ENCODE data around the gene SLC39A3.

SLC39A3 gene

DNA sequence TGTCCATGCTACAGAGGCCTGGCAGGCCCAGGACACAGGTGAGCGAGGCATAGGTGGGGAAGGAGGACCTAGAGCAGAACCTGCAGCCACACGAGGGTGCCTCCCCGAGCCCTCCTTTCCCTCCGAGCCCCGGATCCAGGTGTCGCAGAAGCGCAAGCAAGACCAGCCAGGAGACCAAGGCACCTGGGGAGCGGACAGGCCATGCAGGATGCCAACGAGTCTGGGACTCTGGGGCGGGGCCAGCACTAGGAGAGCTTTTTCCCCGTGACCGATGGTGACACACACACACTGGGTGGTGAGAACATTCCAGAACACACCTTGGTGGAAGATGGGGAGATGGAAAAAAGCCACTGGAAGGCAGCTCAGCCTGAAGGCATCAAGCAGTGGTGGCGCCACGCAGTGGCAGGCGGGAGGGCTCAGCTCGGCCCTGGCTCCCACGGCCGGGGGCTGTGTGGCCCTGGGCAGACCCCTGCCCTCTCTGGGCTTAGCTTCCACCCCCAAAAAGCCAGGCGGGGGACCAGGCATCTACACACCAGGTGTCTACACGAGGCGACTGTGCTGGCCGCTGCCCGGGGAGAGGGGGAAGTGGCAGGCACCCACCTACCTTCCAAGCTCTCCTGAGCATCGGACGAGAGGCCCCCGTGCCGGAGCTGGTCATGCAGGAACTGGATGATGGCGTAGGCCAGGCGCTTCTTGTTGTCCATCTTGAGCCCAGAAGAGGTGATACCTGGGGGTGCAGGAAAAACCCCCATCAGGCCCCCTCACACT lies 28.7 kb upstream of the SLC39A3 start:
- DNase-seq (ENCODE audit: low read depth in 1 of 2, low spot score in 1 of 2), result no peak

DNA sequence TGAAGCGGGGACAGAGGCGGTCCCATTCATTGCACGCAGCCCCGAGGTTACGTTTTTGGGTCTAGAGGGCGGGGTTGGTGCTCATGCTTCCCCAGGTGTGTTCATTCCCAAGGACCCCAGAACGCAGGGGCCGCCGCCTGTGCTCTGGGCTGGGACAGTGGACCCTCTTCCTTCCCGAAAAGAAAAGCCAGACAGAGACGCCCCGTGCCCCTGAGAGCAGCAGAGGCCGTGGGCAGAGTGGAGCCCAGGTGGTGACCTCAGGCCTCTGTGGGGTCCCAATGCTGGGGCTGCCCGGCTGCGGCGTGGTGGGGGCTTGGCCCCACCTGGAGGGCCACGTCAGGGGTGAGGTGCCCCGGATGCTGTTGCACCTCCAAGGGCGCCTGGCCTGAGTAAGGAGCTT lies 27.9 kb upstream of the SLC39A3 start:
- DNase-seq (ENCODE audit: low read depth in 1 of 2, low spot score in 1 of 2), result no peak

DNA sequence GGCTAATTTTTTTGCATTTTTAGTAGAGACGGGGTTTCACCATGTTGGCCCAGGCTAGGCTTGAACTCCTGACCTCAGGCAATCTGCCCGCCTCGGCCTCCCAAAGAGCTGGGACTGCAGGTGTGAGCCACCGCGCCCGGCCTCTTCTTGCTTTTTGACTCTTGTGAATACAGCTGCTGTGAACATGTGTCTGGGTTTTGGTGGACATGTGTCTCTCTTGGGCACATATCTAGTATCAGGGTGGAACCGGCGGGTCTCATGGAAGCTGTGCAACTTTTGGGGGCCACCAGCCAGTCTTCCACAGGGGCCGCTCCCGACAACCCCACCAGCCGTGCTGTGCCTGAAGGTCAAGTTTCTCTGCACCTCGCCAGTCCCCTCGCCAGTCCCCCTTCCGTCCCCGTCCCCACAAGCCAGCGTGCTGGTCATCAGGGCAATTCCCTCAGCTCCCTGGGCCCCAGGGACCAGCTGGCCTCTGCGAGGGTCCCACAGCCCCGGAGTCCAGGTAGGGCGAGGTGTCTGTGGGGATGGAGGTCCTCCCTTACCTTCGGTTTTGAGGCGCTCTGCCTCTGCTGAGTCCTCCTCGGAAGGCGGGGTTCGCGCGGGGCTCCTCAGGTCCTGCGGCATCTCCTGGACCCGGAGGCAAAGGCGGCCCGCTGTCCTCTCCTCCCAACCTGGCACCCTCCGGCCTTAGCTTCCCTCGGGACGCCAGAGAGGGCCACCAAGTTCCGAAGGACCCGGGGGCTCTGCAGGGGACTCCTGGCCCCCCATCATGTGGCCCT lies 27.0 kb upstream of the SLC39A3 start:
- no peak for DNase-seq (ENCODE audit: low read depth in 1 of 2, low spot score in 1 of 2)

DNA sequence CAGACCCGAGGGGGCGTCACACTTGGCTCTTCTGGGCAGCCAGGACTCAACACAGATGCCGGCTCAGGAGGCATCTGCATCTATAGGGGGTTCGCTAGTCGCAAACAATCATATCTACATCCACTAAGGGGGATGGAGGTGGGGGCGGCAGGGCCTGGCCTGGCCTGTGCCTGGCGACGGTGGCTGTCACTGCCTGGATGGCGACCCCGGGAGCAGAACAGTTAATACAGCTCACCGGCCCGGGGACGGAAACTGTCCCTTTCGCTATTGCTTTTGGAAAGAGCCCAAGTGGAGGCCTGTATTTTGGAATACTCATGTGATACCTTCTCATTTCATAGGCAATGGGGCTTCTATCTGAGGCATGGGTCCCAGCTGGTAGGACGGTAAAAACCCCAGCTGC lies 25.6 kb upstream of the SLC39A3 start:
- DNase-seq (ENCODE audit: low read depth in 1 of 2, low spot score in 1 of 2), result no peak

DNA sequence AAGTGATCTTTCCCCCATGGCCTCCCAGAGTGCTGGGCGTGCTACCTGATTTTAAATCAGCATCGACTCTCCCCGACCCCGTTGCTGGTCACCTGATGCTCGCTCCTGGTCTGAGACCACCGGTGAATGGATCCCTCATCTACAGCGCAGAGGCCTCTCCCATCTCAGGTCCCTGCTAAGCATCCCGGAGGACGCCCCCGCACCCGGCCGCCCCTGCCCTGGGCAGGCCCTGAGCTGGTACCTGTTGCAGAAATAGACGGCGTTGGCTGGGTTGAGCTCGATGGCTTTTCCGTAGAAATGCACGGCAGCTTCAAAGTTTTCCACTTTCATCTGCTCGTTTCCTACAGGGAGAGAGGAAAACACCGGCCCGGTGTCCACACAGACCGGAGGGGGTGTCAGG lies 25.1 kb upstream of the SLC39A3 start:
- no peak for DNase-seq (ENCODE audit: low read depth in 1 of 2, low spot score in 1 of 2)

DNA sequence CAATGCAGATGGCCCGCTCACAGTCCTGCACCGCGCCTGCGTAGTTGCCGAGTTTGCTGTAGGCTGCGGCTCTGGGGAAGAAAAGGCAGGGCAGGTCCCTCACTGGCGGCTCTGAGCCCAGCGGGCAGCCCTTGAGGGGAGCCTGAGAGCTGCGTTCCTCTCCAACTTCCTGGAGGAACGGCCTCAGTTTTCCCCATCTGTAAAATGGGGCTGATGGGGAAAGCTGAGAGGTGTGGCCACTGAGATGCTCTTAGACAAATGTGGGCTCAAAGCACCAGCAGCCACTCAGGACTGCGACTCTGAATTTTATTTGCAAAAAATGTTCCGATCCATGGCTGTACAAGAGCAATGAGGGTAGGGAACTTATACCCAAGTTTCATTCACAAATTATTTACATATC lies 23.9 kb upstream of the SLC39A3 start:
- DNase-seq (ENCODE audit: low read depth in 1 of 2, low spot score in 1 of 2), result no peak

DNA sequence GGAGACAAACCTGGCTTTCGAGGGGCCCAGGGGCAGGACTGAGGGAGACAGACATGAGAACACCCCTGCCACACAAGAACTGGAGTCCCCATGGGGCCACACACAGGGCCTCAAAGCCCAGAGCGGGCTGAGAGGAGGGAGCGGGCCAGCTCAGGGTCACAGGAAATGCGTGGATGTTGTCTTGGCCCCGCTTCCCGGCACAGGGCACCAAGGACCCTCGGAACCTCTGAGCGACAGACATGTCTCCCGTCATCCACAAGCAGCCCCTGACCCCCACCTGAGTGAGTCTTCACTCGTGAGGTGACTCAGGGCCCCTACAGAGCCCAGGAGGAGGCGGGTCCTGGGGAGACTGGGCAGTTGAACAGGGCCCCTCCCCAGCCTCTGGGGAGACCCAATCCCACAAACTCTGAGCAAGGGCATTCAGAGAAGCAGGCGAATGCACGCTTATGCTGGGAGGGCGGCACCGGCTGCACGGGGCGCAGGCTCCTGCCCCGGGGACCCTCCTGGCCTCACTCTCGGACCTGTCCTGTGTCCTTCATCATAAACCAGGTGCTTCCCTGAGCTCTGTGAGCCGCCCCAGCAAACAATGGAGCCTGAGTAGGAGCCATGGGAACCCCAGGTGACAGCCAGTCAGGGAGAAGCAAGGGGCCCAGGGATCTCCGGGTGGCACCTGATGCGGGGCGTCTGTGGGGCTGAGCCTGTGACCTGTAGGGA lies 23.1 kb upstream of the SLC39A3 start:
- DNase-seq (ENCODE audit: low read depth in 1 of 2, low spot score in 1 of 2), result no peak

DNA sequence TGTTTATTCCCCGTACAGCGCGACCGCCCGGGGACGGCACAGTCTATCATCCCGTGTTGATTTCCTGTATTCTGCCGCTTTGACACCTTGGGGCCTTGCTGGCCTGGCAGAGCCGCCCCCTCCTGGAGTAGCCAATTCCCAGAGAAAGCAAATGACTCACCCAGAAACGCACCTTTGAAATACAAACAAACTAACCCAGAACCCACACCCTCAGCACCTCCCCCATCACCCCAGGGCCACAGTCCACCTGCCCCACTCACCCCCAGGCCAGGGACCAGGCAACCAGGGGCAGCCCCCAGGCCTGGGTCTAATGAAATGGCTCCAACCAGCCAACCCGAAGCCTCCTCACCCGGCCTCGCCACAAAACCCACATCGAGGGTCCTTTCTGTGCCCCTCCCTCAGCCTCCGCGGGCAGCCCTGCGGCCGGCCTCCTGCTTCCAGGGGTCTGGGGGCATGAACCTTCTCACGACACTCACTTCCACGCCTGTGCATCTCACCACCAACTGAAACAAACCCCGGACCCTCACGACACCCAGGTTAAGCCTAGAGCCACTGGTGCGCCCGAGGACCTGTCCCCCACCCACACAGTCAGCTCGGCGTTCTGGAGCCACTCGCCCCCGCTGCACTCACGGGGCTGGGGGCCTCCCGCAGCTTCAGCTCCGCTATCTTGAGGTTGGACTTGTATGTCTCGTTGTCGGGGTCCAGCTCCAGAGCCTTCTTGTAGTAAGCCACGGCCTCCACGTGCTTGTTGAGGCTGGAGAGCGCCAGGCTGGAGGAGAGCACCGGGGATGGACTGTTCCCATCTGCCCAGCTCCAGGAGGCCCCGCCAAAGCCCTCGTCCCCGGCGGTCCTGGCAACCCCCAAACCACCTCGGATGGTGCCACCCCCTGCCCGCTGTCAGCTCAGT lies 22.3 kb upstream of the SLC39A3 start:
- DNase-seq (ENCODE audit: low read depth in 1 of 2, low spot score in 1 of 2), result no peak

DNA sequence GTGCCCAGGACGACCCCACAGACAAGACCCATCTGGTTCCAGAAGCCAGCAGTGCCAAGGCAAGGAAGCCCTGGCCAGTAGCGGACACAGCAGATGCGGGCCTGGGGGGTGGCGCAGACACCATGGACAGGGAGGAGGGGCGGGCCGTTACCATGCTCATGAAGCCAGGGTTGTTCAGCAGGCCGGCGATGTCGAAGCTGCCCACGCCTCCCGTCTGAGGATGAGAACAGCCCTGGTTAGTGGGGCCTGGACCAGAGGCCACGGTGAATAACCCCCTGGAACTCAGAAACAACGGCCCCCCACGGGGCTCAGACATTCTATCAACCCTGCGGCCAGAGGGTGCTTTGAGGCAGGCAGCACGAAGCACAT lies 21.5 kb upstream of the SLC39A3 start:
- no peak for DNase-seq (ENCODE audit: low read depth in 1 of 2, low spot score in 1 of 2)

DNA sequence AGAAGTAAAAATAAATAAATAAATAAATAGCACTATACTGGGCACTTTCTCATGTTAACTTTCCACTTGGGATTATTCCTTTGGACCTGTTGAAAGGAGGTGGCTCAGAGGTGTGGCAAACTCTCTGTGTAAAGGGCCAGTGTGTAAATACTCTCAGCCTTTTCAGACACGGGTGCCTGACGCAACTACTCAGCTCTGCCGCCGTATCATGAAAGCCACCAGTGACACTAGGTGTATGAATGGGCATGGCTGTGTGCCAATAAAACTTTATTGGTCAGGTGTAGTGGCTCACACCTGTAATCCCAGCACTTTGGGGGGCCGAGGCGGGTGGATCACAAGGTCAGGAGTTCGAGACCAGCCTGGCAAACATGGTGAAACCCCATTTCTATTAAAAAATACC lies 20.1 kb upstream of the SLC39A3 start:
- no peak for DNase-seq (ENCODE audit: low read depth in 1 of 2, low spot score in 1 of 2)

DNA sequence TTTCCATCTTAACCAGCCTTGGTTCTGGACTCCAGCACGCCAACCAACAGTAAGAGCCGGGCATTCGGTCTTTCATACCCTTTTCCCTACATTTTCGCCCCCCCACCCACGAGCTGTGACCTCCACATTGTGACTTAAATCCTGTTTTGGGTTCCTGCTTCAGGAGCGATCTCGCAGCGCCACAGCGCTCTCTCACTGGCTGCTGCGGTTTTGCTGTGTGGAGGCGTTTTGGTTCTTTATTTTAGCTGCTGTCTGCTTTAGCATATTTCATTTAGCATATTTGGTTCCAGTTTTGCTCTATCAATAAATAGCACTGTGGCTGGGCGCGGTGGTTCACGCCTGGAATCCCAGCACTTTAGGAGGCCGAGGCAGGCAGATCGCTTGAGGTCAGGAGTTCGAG lies 19.5 kb upstream of the SLC39A3 start:
- no peak for DNase-seq (ENCODE audit: low read depth in 1 of 2, low spot score in 1 of 2)

DNA sequence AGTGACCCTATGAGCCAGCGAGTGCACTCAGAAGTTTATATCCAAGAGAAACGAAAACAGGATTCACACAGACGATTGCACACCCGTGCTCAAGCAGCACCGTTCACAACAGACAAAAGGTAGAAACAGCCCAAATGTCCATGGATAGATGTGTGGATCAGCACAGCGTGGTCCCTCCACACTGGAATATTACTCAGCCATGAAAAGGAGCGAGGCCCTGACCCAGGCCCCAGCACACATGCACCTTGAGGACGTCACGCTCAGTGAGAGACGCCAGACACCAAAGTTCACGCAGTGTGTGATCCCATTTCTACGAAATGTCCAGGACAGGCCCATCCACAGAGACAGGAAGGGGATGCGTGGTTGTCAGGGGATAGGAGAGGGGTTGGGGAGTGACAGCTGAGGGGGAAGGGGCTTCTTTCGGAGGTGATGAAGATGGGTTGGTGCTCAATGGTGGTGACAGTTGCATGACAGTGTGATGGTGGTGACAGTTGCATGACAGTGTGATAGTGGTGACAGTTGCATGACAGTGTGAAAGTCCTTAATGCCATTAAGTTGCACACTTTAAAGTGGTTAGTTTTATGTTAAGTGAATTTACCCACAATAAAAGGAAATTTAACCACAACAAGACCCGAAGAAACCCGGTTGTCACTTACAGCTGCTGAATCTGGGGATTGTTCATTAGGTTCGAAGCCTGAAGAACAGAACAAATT lies 18.9 kb upstream of the SLC39A3 start:
- DNase-seq (ENCODE audit: low read depth in 1 of 2, low spot score in 1 of 2), result no peak

DNA sequence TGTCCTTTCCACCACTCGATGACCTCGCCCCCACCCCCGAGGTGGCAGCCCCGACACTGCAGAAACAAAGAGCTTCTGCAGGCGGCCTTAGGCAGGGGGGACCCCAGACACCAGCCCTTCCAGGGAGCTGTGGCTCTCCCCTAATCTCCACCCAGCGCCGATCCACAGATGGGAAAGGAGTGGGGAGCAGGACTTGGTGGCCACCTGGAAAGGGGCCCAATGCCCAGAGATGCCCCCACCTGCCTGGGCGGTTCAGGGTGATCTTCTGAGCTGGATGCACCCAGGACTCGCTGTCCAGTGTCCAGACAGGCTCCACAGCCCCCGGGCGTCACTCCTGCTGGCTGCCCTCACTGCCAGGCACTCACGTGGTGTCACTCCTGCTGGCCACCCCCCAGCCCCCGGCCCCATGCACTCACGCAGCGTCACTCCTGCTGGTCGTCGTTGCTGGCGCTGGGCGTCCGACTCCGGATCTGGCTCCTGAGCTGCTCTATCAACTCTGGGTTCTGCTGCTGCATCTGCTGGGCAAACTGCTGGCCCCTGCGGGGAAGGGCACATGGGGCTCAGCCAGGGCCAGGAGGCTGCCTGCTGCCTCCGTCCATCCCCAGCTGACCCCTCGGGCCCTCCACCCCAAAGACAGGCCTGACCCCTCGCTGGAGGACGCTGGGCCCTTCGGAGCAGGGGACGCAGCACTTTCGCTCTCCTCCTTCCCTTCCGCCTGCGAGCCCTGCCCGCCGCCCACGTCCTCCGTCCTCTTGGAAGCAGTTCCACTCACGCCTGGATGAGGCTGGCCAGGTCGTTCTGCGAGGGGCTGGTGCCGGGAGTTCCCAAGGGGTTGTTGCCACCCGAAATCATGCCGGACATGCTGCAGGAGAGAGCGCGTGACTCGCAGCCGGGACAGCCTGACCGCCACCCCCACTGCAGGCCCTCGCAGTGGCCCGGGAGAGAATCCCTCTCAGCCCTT lies 17.4 kb upstream of the SLC39A3 start:
- DNase-seq (ENCODE audit: low read depth in 1 of 2, low spot score in 1 of 2), result no peak

DNA sequence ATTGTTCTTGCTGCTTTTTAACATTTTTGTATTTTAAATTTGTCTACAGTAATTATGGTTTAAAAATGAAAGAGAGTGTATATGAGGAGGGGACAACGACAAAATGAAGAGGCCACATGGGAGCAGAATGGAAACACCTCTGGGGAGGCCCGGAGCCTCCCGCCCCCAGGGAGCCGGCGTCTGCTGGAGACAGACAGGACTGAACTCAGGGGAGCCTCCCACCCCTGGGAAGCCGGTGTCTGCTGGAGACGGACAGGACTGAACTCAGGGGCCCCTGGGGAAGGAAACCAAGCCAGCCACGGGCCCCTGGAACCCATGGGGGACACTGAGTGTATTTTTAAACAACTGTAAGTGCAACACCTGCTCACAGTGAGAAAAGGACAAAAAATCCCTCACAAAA lies 16.7 kb upstream of the SLC39A3 start:
- no peak for DNase-seq (ENCODE audit: low read depth in 1 of 2, low spot score in 1 of 2)

DNA sequence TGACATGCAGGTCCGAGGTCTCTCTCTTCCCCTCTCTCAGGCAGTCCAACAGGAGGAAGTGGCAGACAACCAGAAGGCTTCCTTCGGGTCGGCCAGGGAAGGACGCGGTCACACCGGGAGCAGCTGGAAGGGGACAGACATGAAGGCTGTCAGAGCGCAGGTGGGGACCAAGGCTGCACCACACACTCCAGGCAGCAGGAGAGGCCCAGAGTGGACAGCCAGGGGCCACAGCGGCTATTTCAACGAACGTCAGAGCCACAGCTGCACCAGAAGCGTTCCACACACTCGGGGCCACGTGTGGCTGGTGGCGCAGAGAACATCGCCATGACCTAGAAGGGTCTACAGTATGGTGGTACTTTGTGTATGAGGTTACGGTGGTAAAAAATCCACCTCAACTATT lies 16.0 kb upstream of the SLC39A3 start:
- no peak for DNase-seq (ENCODE audit: low read depth in 1 of 2, low spot score in 1 of 2)

DNA sequence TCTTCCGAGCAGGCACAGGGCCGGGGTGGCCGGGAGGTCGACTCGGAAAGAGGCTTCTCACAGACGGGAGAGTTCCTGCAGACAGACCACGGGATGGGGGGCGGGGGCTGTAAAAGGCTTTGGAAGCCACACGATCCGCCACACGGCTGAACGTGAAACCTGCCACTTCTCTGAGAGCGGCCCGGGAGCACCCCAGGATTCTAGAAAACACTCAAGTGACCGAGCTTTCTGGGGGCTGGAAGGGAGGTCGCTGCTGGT lies 15.6 kb upstream of the SLC39A3 start:
- DNase-seq (ENCODE audit: low read depth in 1 of 2, low spot score in 1 of 2), result no peak

DNA sequence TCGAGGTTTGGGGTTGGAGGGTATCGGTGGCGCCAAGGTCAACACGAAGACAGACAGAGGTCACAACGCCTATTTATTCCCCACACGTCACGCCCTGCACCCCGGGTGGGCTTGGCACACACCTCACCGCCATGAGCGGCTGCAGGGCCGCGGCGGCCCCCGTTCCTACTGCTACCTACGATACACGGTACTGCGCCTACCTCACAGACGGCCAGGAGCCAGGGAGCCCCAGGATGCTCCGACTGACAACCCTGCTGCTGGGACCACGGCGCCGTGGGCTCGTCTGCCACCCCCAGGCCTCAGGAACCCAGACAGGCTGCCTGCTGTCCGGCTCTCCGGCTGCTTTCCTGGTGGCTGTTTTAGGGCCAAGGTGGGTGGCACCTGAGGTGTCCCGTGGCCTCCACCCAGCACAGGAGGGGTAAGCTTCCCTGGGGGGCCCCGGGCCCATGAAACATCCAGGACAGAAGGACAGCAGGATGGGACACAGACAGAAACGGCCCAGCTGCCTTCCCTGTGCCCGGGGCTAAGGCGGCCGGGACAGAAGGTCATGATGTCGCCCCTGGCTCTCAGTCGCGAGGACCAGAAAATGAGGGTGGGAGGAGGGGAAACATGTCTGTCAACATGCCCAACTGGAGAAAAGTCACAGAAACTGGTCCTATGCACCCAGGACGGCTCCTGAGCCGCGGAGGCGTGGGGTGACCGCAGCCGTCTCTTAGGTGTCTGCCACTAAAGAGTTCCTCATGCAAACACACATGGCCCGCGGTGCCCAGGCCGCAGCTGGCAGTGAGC lies 15.0 kb upstream of the SLC39A3 start:
- DNase-seq (ENCODE audit: low read depth in 1 of 2, low spot score in 1 of 2), result no peak

DNA sequence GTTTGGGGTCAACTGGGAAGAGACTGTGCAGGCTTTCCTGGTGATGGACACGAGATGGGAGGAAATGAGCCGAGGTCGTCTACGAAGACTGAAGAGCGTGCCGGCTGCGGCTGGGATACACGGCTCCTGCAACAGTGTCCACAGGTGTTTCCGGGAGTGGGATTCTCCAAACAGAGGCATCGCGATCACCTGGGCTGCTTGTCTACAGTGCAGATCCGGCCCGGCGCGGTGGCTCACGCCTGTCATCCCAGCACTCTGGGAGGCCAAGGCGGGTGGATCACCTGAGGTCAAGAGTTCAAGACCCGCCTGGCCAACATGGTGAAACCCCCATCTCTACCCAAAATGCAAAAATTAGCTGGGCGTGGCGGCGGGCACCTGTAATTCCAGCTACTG lies 11.6 kb upstream of the SLC39A3 start:
- DNase-seq (ENCODE audit: low read depth in 1 of 2, low spot score in 1 of 2), result no peak
